HFF-Myc (cell line): ENCODE measurements around the gene ACSS1.

Experiments
- DNase-seq: peaks from one replicate; pipeline ENCODE4 v3.0.0-alpha.2; 2011; ENCODE audit warnings: low read depth; ENCODE audit errors: extremely low read depth
- H3K4me3 ChIP-seq: replicated peaks from 2 replicates; pipeline ENCODE4 v1.5.1; 2011; ENCODE audit warnings: low read depth, mild to moderate bottlenecking, control low read depth, low read length
- TF ChIP-seq, protein P1 (sequence below): IDR thresholded peaks from 2 replicates; pipeline ENCODE4 v1.5.1; 2012; ENCODE audit warnings: mild to moderate bottlenecking, low read depth, low read length, control low read depth; ENCODE audit errors: missing control alignments

The ACSS1 gene

DNA sequence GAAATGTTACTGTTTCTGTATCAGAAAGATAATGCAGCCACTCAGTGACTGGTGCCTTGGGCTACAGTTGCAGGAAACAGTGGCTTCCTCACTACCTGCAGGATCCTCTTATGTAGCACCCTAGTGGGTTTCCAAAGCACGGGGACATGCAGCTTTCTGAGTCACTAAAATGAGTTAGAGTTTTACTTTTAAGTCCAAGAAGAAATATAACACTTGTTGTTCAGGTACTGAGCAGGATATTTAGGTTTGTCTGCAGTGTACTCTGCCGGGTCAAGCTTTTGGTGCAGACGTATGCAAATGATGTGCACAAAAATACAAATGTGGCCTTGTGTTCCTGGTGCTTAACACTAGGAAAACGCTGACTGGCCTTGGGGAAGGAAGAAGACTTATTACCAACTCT is 22.0 kb downstream of the ACSS1 start:
- no peak for DNase-seq
- H3K4me3 ChIP-seq: no peak overlapping the region

DNA sequence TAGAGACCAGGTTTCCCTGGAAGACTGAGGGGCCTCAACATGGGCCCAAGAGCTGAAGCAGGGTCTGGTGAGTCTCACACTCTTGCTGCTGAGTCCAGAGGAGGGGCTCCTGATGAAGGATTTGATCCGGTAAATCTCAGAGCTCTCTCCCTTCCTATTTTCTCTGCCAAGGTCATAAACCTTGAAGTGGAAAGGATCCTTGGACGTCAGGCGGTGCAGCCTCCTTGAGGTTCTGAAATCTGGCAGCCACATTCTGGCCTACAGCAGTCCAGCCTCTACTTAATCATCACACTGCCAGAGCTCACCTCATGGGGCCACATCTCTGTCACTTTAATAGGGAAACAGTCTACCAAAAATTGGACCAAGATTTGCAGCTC is 24.0 kb downstream of the ACSS1 start:
- DNase-seq: no peak
- no peak overlapping the region for H3K4me3 ChIP-seq
- TF ChIP-seq, protein P1, sequence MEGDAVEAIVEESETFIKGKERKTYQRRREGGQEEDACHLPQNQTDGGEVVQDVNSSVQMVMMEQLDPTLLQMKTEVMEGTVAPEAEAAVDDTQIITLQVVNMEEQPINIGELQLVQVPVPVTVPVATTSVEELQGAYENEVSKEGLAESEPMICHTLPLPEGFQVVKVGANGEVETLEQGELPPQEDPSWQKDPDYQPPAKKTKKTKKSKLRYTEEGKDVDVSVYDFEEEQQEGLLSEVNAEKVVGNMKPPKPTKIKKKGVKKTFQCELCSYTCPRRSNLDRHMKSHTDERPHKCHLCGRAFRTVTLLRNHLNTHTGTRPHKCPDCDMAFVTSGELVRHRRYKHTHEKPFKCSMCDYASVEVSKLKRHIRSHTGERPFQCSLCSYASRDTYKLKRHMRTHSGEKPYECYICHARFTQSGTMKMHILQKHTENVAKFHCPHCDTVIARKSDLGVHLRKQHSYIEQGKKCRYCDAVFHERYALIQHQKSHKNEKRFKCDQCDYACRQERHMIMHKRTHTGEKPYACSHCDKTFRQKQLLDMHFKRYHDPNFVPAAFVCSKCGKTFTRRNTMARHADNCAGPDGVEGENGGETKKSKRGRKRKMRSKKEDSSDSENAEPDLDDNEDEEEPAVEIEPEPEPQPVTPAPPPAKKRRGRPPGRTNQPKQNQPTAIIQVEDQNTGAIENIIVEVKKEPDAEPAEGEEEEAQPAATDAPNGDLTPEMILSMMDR: no peak

More for the DNA sequence above, 22.0 kb downstream of the ACSS1 start:
- TF ChIP-seq, protein P1: no peak

DNA sequence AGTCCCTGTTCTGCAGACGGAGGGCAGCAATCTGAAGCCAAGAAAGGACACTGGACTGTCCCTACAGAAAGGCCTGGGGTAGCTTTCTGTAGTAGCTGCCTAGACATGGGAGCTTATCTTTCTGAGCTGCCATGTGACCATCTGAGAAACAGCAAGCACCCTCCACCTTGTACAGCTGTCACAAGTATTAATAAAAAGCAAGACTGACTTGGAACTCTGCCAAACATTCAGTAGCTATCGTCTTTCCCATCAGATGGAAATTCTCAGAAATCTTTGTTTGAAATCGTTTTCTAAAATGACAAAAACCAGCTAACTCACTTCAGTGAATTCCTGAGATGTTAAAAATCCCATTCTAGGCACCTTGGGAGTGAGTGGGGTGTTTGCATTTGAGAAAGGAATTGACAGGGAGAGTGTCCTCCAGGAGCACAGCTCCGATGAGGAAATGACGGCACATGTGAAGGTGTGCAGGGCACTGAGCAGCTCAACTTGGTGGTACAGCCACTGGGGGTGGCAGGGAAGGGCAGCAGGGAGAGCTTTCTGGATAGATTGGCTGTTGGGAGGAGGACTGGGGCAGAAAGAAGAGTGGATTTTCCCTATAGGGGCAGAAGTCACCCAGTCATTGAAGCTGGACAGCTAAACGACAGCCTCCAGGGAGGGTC is 24.5 kb downstream of the ACSS1 start:
- DNase-seq: no peak
- TF ChIP-seq, protein P1: no peak
- H3K4me3 ChIP-seq: no peak overlapping the region

DNA sequence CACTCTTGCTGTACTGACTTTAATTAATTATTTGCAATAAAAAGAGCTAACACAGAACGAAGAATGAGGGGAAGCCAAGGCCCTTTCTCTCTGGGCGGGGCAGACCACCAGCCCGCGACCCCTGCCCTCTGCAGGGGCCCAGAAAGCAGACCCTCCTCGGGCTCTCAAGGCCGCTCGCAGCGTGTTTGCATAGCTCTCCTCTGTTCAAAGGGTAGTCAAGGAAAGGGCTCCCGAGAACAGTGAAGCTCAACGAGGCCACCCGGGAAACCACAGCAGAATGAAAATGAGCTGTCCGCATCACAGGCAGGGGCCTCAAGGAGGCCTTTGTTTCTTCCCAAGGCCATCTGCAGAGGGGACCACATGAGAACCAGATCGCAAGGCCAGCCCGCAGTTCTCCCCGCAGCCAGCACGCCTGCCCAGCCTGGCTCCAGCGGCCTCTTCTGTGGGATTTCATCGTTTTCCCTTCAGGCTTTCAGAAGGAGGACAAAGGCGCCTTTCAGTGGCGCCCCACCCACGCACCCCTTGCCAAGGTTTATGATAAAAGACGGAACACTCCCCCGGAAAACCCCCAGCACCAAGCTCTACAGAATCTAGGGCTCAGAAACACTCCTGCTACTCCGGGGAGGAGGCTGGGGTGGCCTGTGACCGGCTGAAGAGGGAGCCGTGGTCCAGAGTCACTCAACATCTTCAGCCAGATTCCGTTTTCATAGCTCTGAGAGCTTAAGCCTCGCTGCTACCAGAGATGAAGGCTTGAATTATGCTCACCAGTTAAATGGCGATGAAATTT is 25.3 kb downstream of the ACSS1 start:
- H3K4me3 ChIP-seq: no peak overlapping the region
- TF ChIP-seq, protein P1: no peak
- DNase-seq: no peak

DNA sequence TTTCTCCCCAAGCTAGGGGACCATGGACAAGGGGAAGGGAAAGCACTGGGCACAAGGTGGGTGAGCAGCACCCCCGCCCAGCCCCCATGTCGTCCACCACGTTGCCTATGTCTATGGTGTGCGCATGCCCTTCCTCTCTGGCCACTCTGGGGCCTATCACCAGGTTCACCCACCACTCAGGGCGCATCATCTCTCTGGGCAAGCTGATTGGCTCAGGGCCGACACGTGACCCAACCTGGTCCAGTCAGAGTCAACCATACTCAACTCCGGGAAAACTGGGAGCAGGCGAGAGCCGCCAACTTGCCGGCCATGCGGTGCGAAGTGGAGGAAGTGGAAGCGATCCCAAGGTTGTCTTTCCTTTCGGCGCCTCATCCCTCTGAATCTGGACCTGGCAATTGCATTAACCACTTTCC is 25.9 kb downstream of the ACSS1 start:
- TF ChIP-seq, protein P1: no peak
- no peak overlapping the region for H3K4me3 ChIP-seq
- no peak for DNase-seq

DNA sequence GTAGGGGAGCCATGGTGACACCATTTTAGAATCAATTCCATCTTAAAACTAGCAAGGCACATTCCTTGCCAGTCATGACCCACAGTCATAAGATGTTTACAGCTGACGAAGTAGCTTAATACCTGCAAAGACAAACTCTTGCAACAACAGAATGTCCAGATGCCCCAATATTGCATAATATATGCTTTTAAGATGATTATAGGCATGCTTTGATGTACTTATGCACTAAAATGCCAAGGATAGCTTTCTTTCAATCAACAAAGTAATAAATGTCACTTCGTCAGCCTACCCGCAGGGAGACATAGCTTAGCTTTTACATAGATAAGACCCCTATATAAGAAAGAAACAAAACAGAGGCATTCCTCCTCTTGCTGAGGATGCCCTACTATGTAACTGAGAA is 26.7 kb downstream of the ACSS1 start:
- TF ChIP-seq, protein P1: no peak
- no peak for DNase-seq
- H3K4me3 ChIP-seq: no peak overlapping the region
